ENCODE data around the gene GNG10. TPM values are rescaled to one million over a fixed set of nuclear protein-coding genes. Genes with fewer than 3 reads are reported as not detected.

The GNG10 gene
- total RNA-seq, 1 donor from 2014 or later, result 88.4 TPM

DNA sequence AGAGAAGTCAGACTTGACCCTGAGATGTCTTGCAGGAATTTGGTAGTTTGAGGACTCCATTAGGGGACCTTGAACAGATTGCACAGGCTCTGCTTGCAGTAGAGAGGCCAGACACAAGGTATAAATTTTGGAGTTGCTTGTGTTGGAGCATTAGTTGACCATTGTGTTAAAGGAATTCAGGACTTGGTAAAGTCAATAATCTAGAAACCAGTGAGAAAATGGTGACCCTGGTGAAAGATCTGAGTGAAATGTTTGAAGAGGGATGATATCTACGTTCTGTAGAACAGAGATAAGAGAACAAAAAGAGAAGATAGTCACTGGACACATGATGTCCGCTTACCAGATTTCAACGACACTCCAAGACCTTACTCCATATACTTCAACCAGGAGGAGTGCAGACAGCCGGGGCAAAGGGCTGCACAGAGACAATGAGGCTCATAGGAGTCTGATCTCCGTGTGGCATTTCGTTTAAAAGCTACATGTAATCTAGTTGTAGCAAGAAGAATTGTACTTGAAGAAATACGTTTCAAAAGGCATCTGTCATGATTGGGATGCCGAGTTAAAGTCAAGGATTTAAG lies 17.1 kb upstream of the GNG10 start:
- peaks cover 1% of the 10 kb centered on the region for H3K36me3 ChIP-seq (ENCODE audit: control insufficient read depth, insufficient read depth, low read length)
- no peak for DNase-seq (ENCODE audit: low read depth)
- no peak overlapping the region for H3K4me3 ChIP-seq (ENCODE audit: low read depth, low read length)
- TF ChIP-seq, protein P1, sequence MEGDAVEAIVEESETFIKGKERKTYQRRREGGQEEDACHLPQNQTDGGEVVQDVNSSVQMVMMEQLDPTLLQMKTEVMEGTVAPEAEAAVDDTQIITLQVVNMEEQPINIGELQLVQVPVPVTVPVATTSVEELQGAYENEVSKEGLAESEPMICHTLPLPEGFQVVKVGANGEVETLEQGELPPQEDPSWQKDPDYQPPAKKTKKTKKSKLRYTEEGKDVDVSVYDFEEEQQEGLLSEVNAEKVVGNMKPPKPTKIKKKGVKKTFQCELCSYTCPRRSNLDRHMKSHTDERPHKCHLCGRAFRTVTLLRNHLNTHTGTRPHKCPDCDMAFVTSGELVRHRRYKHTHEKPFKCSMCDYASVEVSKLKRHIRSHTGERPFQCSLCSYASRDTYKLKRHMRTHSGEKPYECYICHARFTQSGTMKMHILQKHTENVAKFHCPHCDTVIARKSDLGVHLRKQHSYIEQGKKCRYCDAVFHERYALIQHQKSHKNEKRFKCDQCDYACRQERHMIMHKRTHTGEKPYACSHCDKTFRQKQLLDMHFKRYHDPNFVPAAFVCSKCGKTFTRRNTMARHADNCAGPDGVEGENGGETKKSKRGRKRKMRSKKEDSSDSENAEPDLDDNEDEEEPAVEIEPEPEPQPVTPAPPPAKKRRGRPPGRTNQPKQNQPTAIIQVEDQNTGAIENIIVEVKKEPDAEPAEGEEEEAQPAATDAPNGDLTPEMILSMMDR (IDR thresholded peaks at IDR 0.05; ENCODE audit: insufficient read depth, low read length, poor library complexity, severe bottlenecking), result no peak
- H3K27me3 ChIP-seq (ENCODE audit: control insufficient read depth, insufficient read depth, low read length), result no peaks in the 10 kb centered on the region

DNA sequence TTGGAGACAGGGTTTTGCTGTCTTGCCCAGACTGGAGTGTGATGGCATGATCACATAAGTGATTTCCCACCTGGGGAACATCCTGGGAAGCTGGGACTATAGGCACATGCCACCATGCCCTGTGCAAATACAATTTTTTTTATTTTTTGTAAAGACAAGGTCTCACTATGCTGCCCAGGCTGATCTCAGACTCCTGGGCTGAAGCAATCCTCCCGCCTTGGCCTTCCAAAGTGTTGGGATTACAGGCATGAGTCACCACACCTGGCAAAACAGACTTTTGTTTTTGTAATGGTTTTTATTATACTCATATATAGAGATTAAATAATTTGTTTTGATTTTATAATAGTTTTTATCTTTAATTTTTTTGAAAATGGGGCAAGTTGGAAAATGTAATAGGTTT lies 15.6 kb upstream of the GNG10 start:
- DNase-seq (ENCODE audit: low read depth), result no peak
- no peak overlapping the region for H3K4me3 ChIP-seq (ENCODE audit: low read depth, low read length)
- TF ChIP-seq, protein P1 (IDR thresholded peaks at IDR 0.05; ENCODE audit: insufficient read depth, low read length, poor library complexity, severe bottlenecking), result no peak
- peaks cover 1% of the 10 kb centered on the region for H3K36me3 ChIP-seq (ENCODE audit: control insufficient read depth, insufficient read depth, low read length)
- no peaks in the 10 kb centered on the region for H3K27me3 ChIP-seq (ENCODE audit: control insufficient read depth, insufficient read depth, low read length)

DNA sequence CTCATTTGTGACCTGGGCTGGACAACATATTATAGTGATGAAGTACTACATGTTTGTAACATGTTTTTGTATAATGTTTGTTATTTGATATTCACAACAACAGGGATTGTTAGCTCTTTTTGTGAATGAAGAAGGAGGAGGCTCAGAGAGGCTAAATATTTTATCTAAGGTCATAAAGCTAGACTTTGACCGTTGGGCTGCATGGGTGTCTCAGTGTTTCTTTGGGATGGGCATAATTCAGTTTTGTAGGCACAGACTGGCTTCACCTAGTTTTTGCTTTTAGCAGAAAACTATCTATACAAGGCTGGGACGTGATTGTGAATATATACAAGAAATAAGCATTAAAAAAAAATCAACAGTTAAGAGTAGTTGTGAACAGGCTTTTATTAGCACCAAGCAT lies 15.0 kb upstream of the GNG10 start:
- TF ChIP-seq, protein P1 (IDR thresholded peaks at IDR 0.05; ENCODE audit: insufficient read depth, low read length, poor library complexity, severe bottlenecking), result no peak
- DNase-seq (ENCODE audit: low read depth), result no peak
- Histone ChIP-seq H3K4me3 (ENCODE audit: low read depth, low read length) (no peak overlapping the region), H3K27me3 (ENCODE audit: control insufficient read depth, insufficient read depth, low read length) (no peaks in the 10 kb centered on the region), H3K36me3 (ENCODE audit: control insufficient read depth, insufficient read depth, low read length) (peaks cover 1% of the 10 kb centered on the region)

DNA sequence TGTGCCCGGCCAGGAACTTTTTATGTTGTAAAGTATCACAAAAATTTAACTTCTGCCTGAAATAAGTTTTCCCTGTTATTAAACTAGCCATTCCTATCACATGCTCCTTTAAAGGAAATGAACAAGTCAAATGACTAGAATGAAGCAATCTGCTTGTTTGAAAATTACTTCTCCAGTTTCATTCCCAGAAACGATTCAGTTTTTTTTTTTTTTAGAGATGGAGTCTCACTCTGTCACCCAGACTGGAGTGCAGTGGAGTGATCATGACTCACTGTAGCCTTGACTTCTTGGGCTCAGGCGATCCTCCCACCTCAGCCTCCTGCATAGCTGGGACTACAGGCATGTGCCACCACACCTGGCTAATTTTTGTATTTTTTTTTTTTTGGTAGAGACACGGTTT lies 13.3 kb upstream of the GNG10 start:
- H3K4me3 ChIP-seq (ENCODE audit: low read depth, low read length), result no peak overlapping the region
- TF ChIP-seq, protein P1 (IDR thresholded peaks at IDR 0.05; ENCODE audit: insufficient read depth, low read length, poor library complexity, severe bottlenecking), result no peak
- no peak for DNase-seq (ENCODE audit: low read depth)
- no peaks in the 10 kb centered on the region for H3K27me3 ChIP-seq (ENCODE audit: control insufficient read depth, insufficient read depth, low read length)
- peaks cover 1% of the 10 kb centered on the region for H3K36me3 ChIP-seq (ENCODE audit: control insufficient read depth, insufficient read depth, low read length)

DNA sequence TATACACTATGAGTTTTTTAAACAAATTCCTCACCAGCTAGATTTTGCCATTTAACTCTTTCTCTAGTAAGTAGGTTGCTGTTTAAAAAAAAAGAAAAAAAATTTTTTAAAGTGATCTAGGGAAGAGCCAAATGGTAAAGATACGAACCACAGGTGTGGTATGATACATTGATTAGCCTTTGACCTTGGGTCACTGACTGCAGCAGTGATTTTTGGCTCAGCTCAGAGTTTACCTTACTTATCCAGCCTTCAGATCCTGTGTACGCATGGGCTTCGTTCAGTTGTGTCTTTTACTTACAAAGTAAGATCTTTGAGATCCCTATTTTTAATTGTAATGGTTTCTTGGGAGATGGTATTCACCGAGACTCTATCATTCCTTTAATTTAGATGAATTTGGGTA lies 12.4 kb upstream of the GNG10 start:
- Histone ChIP-seq H3K4me3 (ENCODE audit: low read depth, low read length) (no peak overlapping the region), H3K36me3 (ENCODE audit: control insufficient read depth, insufficient read depth, low read length) (peaks cover 1% of the 10 kb centered on the region), H3K27me3 (ENCODE audit: control insufficient read depth, insufficient read depth, low read length) (no peaks in the 10 kb centered on the region)
- DNase-seq (ENCODE audit: low read depth), result no peak
- TF ChIP-seq, protein P1 (IDR thresholded peaks at IDR 0.05; ENCODE audit: insufficient read depth, low read length, poor library complexity, severe bottlenecking), result no peak

DNA sequence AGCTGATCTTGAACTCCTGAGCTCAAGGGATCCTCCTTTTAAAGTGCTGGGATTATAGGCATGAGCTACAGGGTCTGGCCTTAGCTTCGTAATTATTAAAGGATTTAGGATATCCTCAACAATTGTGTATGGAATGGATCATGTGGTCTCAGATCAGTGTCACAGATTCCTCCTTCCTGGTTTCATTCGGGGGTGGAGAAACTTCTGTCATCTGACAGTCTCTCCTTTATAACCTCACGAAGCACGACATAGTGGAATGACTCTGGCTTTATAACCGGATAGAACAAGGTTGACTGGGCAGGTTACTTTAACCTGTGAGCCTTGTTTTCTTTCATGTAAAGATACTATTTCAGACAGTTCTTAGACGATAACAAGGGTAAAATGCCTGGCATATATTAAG lies 4.4 kb upstream of the GNG10 start:
- H3K27me3 ChIP-seq (ENCODE audit: control insufficient read depth, insufficient read depth, low read length), result no peaks in the 10 kb centered on the region
- H3K4me3 ChIP-seq (ENCODE audit: low read depth, low read length), result no peak overlapping the region
- DNase-seq (ENCODE audit: low read depth), result no peak
- no peaks in the 10 kb centered on the region for H3K36me3 ChIP-seq (ENCODE audit: control insufficient read depth, insufficient read depth, low read length)
- TF ChIP-seq, protein P1 (IDR thresholded peaks at IDR 0.05; ENCODE audit: insufficient read depth, low read length, poor library complexity, severe bottlenecking), result no peak
